ENCODE results near the gene FANK1. TPM values are rescaled to one million over a fixed set of nuclear protein-coding genes. Genes with fewer than 3 reads are reported as not detected.

The FANK1 gene
- total RNA-seq, 4 donors from 2014 or later = 0.24 to 0.61 (median 0.42) TPM; not detected in 1

- in situ Hi-C loops (cut with MboI; ENCODE audit: low sequenced_read_pairs in 4 of 4) = loop anchor here in 3 of 4 donors (25.0 kb wide), 2 partner anchors 391 to 516 kb away; partner anchors contain the start of gene ADAM12 (in 1 of the 3)
- Histone ChIP-seq H3K9me3 (no peaks in the 10 kb centered on the region), H3K4me3 (no peak overlapping the region), H3K4me1 (no peaks in the 10 kb centered on the region), H3K27ac (no peak overlapping the region), H3K27me3 (no peaks in the 10 kb centered on the region), H3K36me3 (no peaks in the 10 kb centered on the region)
- TF ChIP-seq POLR2A (IDR thresholded peaks at IDR 0.05) (no peak), CTCF (IDR thresholded peaks at IDR 0.05 in 4 of 5, conservative IDR thresholded peaks at IDR 0.05 in 1 of 5) (no peak)
- ATAC-seq = no peak
- intact Hi-C loops (cut with DNase I; ENCODE audit: low total_unique reads) = no loop called here
- no peak for DNase-seq
Measured at GRCh38 chr10:125995726-125996304, 99.5 kb downstream of the FANK1 start.

GRCh38 chr10:125997586-125997985 is 101.2 kb downstream of the FANK1 start:
- intact Hi-C loops (cut with DNase I; ENCODE audit: low total_unique reads) (no loop called here), in situ Hi-C loops (cut with MboI; ENCODE audit: low sequenced_read_pairs in 4 of 4) (loop anchor here in 3 of 4 donors (25.0 kb wide), 2 partner anchors 390 to 515 kb away; partner anchors contain the start of gene ADAM12 (in 1 of the 3))
- Histone ChIP-seq H3K36me3 (no peaks in the 10 kb centered on the region), H3K27ac (no peak overlapping the region), H3K4me3 (no peak overlapping the region), H3K9me3 (no peaks in the 10 kb centered on the region), H3K27me3 (no peaks in the 10 kb centered on the region), H3K4me1 (no peaks in the 10 kb centered on the region)
- DNase-seq = no peak
- no peak for TF ChIP-seq CTCF (IDR thresholded peaks at IDR 0.05 in 4 of 5, conservative IDR thresholded peaks at IDR 0.05 in 1 of 5)
- no peak for ATAC-seq

- no peak for TF ChIP-seq POLR2A (IDR thresholded peaks at IDR 0.05)
- TF ChIP-seq CTCF (IDR thresholded peaks at IDR 0.05 in 4 of 5, conservative IDR thresholded peaks at IDR 0.05 in 1 of 5) = no peak
- in situ Hi-C loops (cut with MboI; ENCODE audit: low sequenced_read_pairs in 4 of 4) = loop anchor here in 3 of 4 donors (25.0 kb wide), 2 partner anchors 388 to 513 kb away; partner anchors contain the start of gene ADAM12 (in 1 of the 3)
- ATAC-seq = no peak
Measured at GRCh38 chr10:125999694-126000093, 103.3 kb downstream of the FANK1 start.

GRCh38 chr10:126001576-126001975 is 105.2 kb downstream of the FANK1 start:
- no peak for TF ChIP-seq POLR2A (IDR thresholded peaks at IDR 0.05)
- no peak for TF ChIP-seq CTCF (IDR thresholded peaks at IDR 0.05 in 4 of 5, conservative IDR thresholded peaks at IDR 0.05 in 1 of 5)
- in situ Hi-C loops (cut with MboI; ENCODE audit: low sequenced_read_pairs in 4 of 4) (no loop called here), intact Hi-C loops (cut with DNase I; ENCODE audit: low total_unique reads) (no loop called here)
- Histone ChIP-seq H3K4me3 (no peak overlapping the region), H3K27ac (no peak overlapping the region), H3K4me1 (no peaks in the 10 kb centered on the region), H3K9me3 (no peaks in the 10 kb centered on the region), H3K27me3 (no peaks in the 10 kb centered on the region), H3K36me3 (no peaks in the 10 kb centered on the region)
- ATAC-seq (no peak), DNase-seq (no peak)

More at GRCh38 chr10:125999694-126000093, 103.3 kb downstream of the FANK1 start:
- DNase-seq = no peak
- no peaks in the 10 kb centered on the region for H3K36me3 ChIP-seq
- H3K27me3 ChIP-seq = no peaks in the 10 kb centered on the region
- H3K27ac ChIP-seq = no peak overlapping the region
- H3K4me3 ChIP-seq = no peak overlapping the region
- no peaks in the 10 kb centered on the region for H3K9me3 ChIP-seq
- no peaks in the 10 kb centered on the region for H3K4me1 ChIP-seq
- intact Hi-C loops (cut with DNase I; ENCODE audit: low total_unique reads) = no loop called here
